HTR-8/SVneo (cell line): ENCODE measurements around the gene DUSP16.
A peak's percentile ranks its signal among the peaks of the same experiment; 100 is the strongest.
"Not testable (repeated sequence)": the region's sequence is repeated elsewhere in the genome, so short reads cannot be mapped to it uniquely, and the experiment has no call there.

Source experiments
- DNase-seq: peaks from one replicate; pipeline ENCODE4 v3.0.0; 2011; ENCODE audit warnings: low spot score, mixed read lengths; ENCODE audit not compliant: insufficient read length
- FAIRE-seq: peaks from 2 replicates; lab custom pipeline; 2011; peaks lifted over from hg19 to GRCh38; lab: Jason Lieb, UNC

Gene DUSP16

GRCh38 chr12:12477532-12477890 is 85.2 kb downstream of the DUSP16 start:
- FAIRE-seq (no peak), DNase-seq (no peak)

GRCh38 chr12:12476857-12477531 is 85.7 kb downstream of the DUSP16 start:
- no peak for DNase-seq
- FAIRE-seq, result no peak

GRCh38 chr12:12474931-12475795 is 87.5 kb downstream of the DUSP16 start:
- no peak for FAIRE-seq

GRCh38 chr12:12474471-12474928 is 88.2 kb downstream of the DUSP16 start:
- DNase-seq (no peak), FAIRE-seq (no peak)

More at GRCh38 chr12:12474931-12475795, 87.5 kb downstream of the DUSP16 start:
- DNase-seq, result no peak

- no peak for FAIRE-seq
- no peak for DNase-seq
Observed at GRCh38 chr12:12473223-12473622, 89.4 kb downstream of the DUSP16 start.

- not testable (repeated sequence) for FAIRE-seq, DNase-seq
Observed at GRCh38 chr12:12471982-12472961, 90.4 kb downstream of the DUSP16 start.

- no peak for FAIRE-seq
- DNase-seq, result no peak
Observed at GRCh38 chr12:12470751-12471306, 91.8 kb downstream of the DUSP16 start.

GRCh38 chr12:12469386-12469785 is 93.3 kb downstream of the DUSP16 start:
- no peak for FAIRE-seq
- DNase-seq, result peak; percentile 13

- DNase-seq (no peak), FAIRE-seq (no peak)
Observed at GRCh38 chr12:12468575-12468974, 94.1 kb downstream of the DUSP16 start.

- FAIRE-seq (no peak), DNase-seq (no peak)
Observed at GRCh38 chr12:12467688-12468261, 94.9 kb downstream of the DUSP16 start.

GRCh38 chr12:12467264-12467663 is 95.4 kb downstream of the DUSP16 start:
- FAIRE-seq (no peak), DNase-seq (no peak)

GRCh38 chr12:12466157-12466556 is 96.5 kb downstream of the DUSP16 start:
- FAIRE-seq (no peak), DNase-seq (no peak)

- no peak for FAIRE-seq
- DNase-seq, result no peak
Observed at GRCh38 chr12:12465522-12465921, 97.1 kb downstream of the DUSP16 start.

GRCh38 chr12:12461923-12462315 is 100.7 kb downstream of the DUSP16 start:
- DNase-seq (no peak), FAIRE-seq (no peak)

- DNase-seq, result no peak
- no peak for FAIRE-seq
Observed at GRCh38 chr12:12460935-12461922, 101.4 kb downstream of the DUSP16 start.

GRCh38 chr12:12456637-12457036 is 106.0 kb downstream of the DUSP16 start:
- FAIRE-seq (no peak), DNase-seq (no peak)

- DNase-seq, result no peak
- no peak for FAIRE-seq
Observed at GRCh38 chr12:12454315-12454714, 108.3 kb downstream of the DUSP16 start.

- FAIRE-seq (no peak), DNase-seq (no peak)
Observed at GRCh38 chr12:12453635-12454034, 109.0 kb downstream of the DUSP16 start.
